Psoas muscle (tissue), 8 donors: ENCODE measurements around the gene MYO1E. TPM values are rescaled to one million over a fixed set of nuclear protein-coding genes. Genes with fewer than 3 reads are reported as not detected.

Experiments
- ATAC-seq, 4 donors: fragments of 200-7000 bp; cut with Tn5 transposase; one replicate each; pipeline ENCODE4 v1.9.1; 2020; ENCODE audit warnings: moderate library complexity in 3 of 4, mild to moderate bottlenecking in 2 of 4
- DNase-seq, 2 donors: peaks; one replicate each; pipeline ENCODE4 v3.0.0-alpha.2; 2020
- H3K27ac ChIP-seq: fragments of 200-600 bp; one replicate; pipeline ENCODE4 v1.8.0; 2022
- H3K27me3 ChIP-seq, 3 donors: fragments of 200-600 bp in 1 of 3; one replicate each; pipeline versions ENCODE4 v1.6.1 to v1.8.0; 2013 to 2022; ENCODE audit warnings: low read length in 2 of 3, mild to moderate bottlenecking in 2 of 3, moderate library complexity in 1 of 3; ENCODE audit not compliant: insufficient read depth in 3 of 3
- H3K36me3 ChIP-seq, 2 donors: fragments of 200-600 bp in 1 of 2; one replicate each; pipeline versions ENCODE4 v1.6.1 to v1.8.0; 2013 to 2022; ENCODE audit warnings: low read depth in 1 of 2, mild to moderate bottlenecking in 1 of 2, moderate library complexity in 1 of 2; ENCODE audit not compliant: insufficient read depth in 1 of 2
- H3K4me1 ChIP-seq: fragments of 200-600 bp; one replicate; pipeline ENCODE4 v1.8.0; 2022
- H3K4me3 ChIP-seq: fragments of 200-600 bp; one replicate; pipeline ENCODE4 v1.8.0; 2022; ENCODE audit warnings: mild to moderate bottlenecking
- H3K9me3 ChIP-seq: fragments of 200-600 bp; one replicate; pipeline ENCODE4 v1.8.0; 2022
- WGBS, 3 donors: extraction: QIAGEN DNeasy Blood & Tissue Kit; methylation state at CpG; one replicate each; pipeline versions ENCODE4 v1.1.6 to v1.1.7; 2013; 5-methylcytosine and 5-hydroxymethylcytosine counted together
- intact Hi-C, 2 donors: fragments of 100-400 bp; cut with DNase I; formaldehyde crosslinking; loops; one replicate each; pipeline versions ENCODE4 v1.11.0 to v1.14.2; 2022
- polyA plus RNA-seq, 3 donors: library from polyadenylated mRNA; stranded (reverse); fragments of 200-250 nt; gene quantifications; one replicate each; pipeline ENCODE4 v1.2.3, GENCODE V29; 2013
- total RNA-seq, 4 donors: library from RNA; stranded (reverse); fragmentation: NEBNext Ultra II Directional in 2 of 4; extraction: Animal tissue kit (Norgen Biotek cat#: 25700) in 2 of 4; gene quantifications; one replicate each; pipeline versions ENCODE4 v1.2.1 to v1.2.4, GENCODE V29; 2021 to 2023
- TF ChIP-seq, protein P1 (sequence below): fragments of 200-600 bp; IDR thresholded peaks from one replicate; pipeline ENCODE4 v1.8.0; 2022; ENCODE audit warnings: antibody characterized with exemption
- donor health status: healthy with polysubstance abuse.
- donor health status: DM: no; HTN: no; CAD: no; lungs with moderate emphysema.
- donor health status: Bipolar disorder and iron deficiency.
- donor health status: healthy.
- donor health status: DM: yes; HTN: yes; CAD: no.
- donor health status: DM: no; HTN: no; CAD: no.
- donor health status: DM: no; HTN: no; CAD: no.
- donor health status: DM: yes; HTN: yes; CAD: no.

The MYO1E gene
- total and polyA plus RNA-seq, 7 donors, result 10.0 to 53.7 (median 26.3) TPM

DNA sequence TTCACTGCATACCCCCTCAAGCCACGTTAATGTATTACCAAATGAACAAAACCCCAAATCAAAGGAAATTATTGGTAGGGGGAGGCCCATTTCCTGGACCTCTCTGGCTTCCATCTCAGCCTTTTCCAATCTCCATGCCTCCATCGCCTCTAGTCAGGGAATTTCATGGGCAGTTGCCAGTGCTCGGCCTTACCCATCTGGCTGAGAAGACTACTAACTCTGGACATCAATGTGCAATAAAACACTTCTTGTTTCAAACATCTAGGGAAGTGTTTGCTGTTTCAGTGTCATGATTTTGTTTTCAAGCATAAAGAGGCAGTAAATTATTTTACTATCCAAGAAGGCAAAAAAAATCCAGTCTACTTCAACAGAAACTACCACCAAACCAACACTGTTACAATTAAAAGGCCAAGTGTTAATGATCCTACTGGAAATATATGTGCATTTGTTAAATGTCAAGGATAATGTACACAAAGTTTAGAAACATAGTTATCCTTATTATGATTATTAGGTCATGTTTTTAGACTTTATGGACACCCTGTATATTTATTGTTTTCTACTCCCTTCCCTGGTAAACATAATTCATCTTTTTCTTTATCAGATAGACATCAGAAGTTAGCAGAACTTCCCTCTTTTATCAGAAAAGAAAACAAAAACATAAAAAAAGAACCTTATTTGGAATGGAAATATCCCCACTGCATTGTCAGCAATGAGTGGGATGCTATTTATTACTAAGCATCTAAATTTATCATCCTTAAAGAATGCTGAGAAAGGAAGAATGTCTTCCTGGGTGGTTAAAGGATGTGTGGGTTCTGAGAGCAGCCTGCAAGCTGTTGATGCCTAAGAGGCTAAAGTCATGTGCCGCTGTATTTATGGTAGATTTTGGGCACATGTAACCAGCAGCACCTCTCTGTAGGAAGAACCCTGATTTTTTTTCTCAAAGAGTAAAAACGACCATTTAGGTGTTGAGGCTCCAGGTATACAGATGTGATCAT lies 150.9 kb downstream of the MYO1E start:
- H3K4me3 ChIP-seq, result no peak overlapping the region
- H3K36me3 ChIP-seq, result peaks cover 4 to 67% of the 10 kb centered on the region in 2 donors

DNA sequence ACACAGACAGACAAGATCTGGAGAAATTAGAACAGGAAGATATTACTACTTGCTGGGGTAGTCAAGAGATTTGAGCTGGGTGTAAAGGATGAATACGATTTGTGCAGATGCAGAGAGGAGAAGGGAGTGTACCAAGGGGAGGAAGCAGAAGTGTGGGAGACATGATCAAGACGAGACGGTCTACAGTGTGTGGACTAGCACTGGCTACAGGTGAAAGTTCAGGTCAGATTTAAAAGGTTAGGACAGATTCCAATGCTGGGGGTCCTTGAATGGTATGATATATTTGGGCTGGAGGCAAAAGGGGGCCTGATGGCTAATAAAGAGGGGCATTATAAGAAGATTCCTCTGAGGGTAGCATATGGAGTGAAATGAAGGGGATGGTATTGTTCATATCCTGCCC lies 154.0 kb downstream of the MYO1E start:
- DNase-seq (no peak), ATAC-seq (no peak)
- Histone ChIP-seq H3K4me1 (peaks cover 2% of the 10 kb centered on the region), H3K4me3 (no peak overlapping the region), H3K9me3 (no peaks in the 10 kb centered on the region), H3K36me3 (peaks cover 6 to 81% of the 10 kb centered on the region in 2 donors), H3K27me3 (no peaks in the 10 kb centered on the region), H3K27ac (no peak overlapping the region)
- 81 to 87% (median 82%) methylated on average over 3 of the region's 3 CpGs for WGBS, 3 donors
- TF ChIP-seq, protein P1, sequence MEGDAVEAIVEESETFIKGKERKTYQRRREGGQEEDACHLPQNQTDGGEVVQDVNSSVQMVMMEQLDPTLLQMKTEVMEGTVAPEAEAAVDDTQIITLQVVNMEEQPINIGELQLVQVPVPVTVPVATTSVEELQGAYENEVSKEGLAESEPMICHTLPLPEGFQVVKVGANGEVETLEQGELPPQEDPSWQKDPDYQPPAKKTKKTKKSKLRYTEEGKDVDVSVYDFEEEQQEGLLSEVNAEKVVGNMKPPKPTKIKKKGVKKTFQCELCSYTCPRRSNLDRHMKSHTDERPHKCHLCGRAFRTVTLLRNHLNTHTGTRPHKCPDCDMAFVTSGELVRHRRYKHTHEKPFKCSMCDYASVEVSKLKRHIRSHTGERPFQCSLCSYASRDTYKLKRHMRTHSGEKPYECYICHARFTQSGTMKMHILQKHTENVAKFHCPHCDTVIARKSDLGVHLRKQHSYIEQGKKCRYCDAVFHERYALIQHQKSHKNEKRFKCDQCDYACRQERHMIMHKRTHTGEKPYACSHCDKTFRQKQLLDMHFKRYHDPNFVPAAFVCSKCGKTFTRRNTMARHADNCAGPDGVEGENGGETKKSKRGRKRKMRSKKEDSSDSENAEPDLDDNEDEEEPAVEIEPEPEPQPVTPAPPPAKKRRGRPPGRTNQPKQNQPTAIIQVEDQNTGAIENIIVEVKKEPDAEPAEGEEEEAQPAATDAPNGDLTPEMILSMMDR, result no peak
- intact Hi-C loops, result no loop called here

More for the DNA sequence above, 150.9 kb downstream of the MYO1E start:
- TF ChIP-seq, protein P1, result no peak
- Histone ChIP-seq H3K4me1 (peaks cover 2% of the 10 kb centered on the region), H3K9me3 (no peaks in the 10 kb centered on the region), H3K27ac (no peak overlapping the region), H3K27me3 (no peaks in the 10 kb centered on the region)
- WGBS, 3 donors, result 87 to 89% (median 88%) methylated on average over 5 of the region's 5 CpGs
- ATAC-seq (no peak), DNase-seq (no peak)
- intact Hi-C loops, result no loop called here

DNA sequence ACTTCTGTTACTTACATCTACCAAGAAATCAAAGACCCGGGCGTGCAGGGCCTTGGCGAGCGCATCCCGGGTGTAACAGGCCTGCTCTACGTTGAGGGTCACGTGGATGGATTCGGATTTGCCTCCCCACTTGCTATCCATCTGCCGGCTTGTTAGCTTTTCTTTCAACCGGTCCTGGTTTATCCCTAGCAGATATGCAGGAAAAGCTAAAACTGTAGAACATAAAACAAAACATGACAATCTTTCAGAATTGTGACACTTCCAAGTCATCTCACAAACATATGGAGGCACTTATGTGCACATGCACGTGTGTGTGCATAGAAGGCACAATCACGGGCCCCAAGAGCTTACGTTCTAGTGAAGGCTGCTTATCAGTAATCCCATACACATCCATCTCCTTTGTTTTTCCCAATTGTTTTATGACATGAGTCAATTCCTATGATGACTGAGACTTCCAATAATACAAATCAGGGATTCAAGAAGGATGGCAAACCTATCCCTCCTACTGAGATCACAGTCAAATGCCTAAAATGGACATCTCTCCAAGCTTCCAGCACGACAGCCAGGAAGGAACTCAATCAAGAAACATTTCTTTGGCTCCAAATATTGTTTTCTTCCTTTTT lies 154.7 kb downstream of the MYO1E start:
- no peaks in the 10 kb centered on the region for H3K9me3 ChIP-seq
- H3K4me1 ChIP-seq, result peaks cover 2% of the 10 kb centered on the region
- TF ChIP-seq, protein P1, result no peak
- intact Hi-C loops, result no loop called here
- H3K36me3 ChIP-seq, result peaks cover 6 to 82% of the 10 kb centered on the region in 2 donors
- H3K27me3 ChIP-seq, result no peaks in the 10 kb centered on the region
- H3K27ac ChIP-seq, result no peak overlapping the region
- no peak overlapping the region for H3K4me3 ChIP-seq
- 89 to 94% (median 93%) methylated on average over 14 of the region's 14 CpGs for WGBS, 3 donors
- DNase-seq (no peak), ATAC-seq (no peak)

DNA sequence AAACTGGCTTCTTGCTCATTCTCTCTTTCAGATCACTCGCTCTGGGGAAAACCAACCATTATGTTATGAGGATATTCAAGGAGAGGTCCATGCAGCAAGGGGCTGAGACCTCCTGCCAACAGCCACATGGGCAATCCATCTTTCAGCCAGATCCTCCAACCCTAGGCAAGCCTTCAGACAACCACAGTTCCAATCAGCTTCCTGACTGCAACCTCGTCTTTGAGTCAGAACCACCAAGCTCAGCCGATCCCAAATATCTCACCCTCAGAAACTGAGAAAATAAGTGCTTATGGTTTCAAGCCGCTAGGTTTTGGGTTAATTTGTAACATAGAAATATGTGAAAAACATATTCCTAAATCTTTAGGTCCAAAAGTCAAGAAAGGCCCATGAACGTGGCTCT lies 155.8 kb downstream of the MYO1E start:
- H3K9me3 ChIP-seq, result no peaks in the 10 kb centered on the region
- ATAC-seq (no peak), DNase-seq (no peak)
- H3K36me3 ChIP-seq, result peaks cover 6 to 77% of the 10 kb centered on the region in 2 donors
- H3K4me1 ChIP-seq, result no peaks in the 10 kb centered on the region
- TF ChIP-seq, protein P1, result no peak
- no peak overlapping the region for H3K27ac ChIP-seq
- 94 to 97% (median 95%) methylated on average over 5 of the region's 5 CpGs for WGBS, 3 donors
- intact Hi-C loops, result no loop called here
- no peaks in the 10 kb centered on the region for H3K27me3 ChIP-seq
- H3K4me3 ChIP-seq, result no peak overlapping the region
